GM12801 (cell line): ENCODE data around the gene LRRC45.

Experiments used
- TF ChIP-seq, protein P1 (sequence below): IDR thresholded peaks from one replicate; pipeline ENCODE4 v1.5.1; 2011; ENCODE audit warnings: control low read depth; ENCODE audit not compliant: insufficient read length; ENCODE audit errors: extremely low read depth

The LRRC45 gene

GRCh38 chr17:82012261-82012639 lies 10.9 kb upstream of the LRRC45 start:
- TF ChIP-seq, protein P1, sequence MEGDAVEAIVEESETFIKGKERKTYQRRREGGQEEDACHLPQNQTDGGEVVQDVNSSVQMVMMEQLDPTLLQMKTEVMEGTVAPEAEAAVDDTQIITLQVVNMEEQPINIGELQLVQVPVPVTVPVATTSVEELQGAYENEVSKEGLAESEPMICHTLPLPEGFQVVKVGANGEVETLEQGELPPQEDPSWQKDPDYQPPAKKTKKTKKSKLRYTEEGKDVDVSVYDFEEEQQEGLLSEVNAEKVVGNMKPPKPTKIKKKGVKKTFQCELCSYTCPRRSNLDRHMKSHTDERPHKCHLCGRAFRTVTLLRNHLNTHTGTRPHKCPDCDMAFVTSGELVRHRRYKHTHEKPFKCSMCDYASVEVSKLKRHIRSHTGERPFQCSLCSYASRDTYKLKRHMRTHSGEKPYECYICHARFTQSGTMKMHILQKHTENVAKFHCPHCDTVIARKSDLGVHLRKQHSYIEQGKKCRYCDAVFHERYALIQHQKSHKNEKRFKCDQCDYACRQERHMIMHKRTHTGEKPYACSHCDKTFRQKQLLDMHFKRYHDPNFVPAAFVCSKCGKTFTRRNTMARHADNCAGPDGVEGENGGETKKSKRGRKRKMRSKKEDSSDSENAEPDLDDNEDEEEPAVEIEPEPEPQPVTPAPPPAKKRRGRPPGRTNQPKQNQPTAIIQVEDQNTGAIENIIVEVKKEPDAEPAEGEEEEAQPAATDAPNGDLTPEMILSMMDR, result no peak

GRCh38 chr17:82012640-82013295 lies 10.3 kb upstream of the LRRC45 start:
- TF ChIP-seq, protein P1, result no peak

GRCh38 chr17:82013341-82013740 lies 9.8 kb upstream of the LRRC45 start:
- TF ChIP-seq, protein P1, result no peak

DNA sequence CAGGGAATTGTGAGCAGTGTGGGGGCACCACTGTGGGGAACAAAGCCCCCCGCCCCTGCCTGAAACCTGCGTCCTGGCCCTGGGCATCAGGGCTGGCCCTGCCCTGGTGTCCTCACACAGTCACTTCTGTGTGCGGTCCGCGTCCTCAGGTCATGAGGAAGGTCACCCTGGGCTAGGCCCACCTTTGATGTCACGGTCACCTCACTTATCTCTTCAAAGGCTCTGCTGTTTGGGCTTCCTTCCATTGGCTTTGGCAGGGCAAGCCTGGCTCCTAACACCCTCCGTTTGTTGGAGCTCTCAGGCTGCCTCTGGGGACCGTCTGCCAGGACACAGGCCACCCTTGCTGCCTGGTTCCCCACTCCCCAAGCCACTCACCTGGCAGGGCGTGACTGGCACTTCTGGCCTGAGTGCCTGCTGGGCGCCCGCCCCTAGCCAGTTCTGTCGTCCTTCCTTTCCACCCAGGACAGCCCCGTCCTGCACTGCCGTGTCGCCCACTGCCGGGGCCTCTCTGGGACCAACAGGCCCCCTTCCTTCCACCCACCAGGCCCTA lies 9.3 kb upstream of the LRRC45 start:
- TF ChIP-seq, protein P1, result no peak

- TF ChIP-seq, protein P1, result no peak
Observed at GRCh38 chr17:82014432-82014831, 8.7 kb upstream of the LRRC45 start.

DNA sequence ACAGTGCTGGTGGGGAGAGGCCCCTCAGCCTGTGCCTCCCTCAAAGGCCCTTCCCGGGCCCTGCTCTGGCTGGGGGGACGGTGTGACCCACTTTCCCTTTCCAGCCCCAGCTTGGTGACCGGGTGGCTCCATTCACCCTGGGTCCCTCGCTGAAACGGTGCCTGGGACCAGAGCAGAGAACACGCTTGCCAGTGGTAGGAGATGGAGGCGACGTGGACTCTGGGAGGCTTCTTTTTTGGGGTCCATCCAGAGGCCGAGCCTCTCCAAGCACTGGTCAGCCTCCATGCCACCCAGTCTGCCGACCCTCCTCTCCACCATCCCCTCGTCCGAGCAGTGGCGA lies 8.2 kb upstream of the LRRC45 start:
- TF ChIP-seq, protein P1, result no peak

GRCh38 chr17:82015311-82015971 lies 7.7 kb upstream of the LRRC45 start:
- TF ChIP-seq, protein P1, result no peak
